GM21737 (cell line): ENCODE data around the gene VAT1L.

ENCODE experiments used
- ATAC-seq: cut with Tn5 transposase; IDR thresholded peaks from one replicate; pipeline ENCODE4 v1.9.1; 2021; ENCODE audit warnings: mild to moderate bottlenecking, moderate library complexity; ENCODE audit not compliant: unreplicated experiment

Gene VAT1L

GRCh38 chr16:77781091-77781490, 7.3 kb upstream of the VAT1L start:
- ATAC-seq: no peak

- no peak for ATAC-seq
Observed at GRCh38 chr16:77782694-77783093, 5.7 kb upstream of the VAT1L start.

GRCh38 chr16:77784441-77785372, 3.7 kb upstream of the VAT1L start:
- ATAC-seq: no peak

- no peak for ATAC-seq
Observed at GRCh38 chr16:77785373-77785764, 3.0 kb upstream of the VAT1L start.

- no peak for ATAC-seq
Observed at GRCh38 chr16:77786186-77786847, 2.0 kb upstream of the VAT1L start.

- ATAC-seq: no peak
Observed at GRCh38 chr16:77787452-77787851, 912 bp upstream of the VAT1L start.

GRCh38 chr16:77789085-77790008, 983 bp downstream of the VAT1L start:
- ATAC-seq: no peak

- ATAC-seq: no peak
Observed at GRCh38 chr16:77790009-77790372, 1.6 kb downstream of the VAT1L start.

- no peak for ATAC-seq
Observed at GRCh38 chr16:77790912-77791311, 2.5 kb downstream of the VAT1L start.

- ATAC-seq: no peak
Observed at GRCh38 chr16:77793417-77793816, 5.1 kb downstream of the VAT1L start.

GRCh38 chr16:77794586-77794985, 6.2 kb downstream of the VAT1L start:
- no peak for ATAC-seq

GRCh38 chr16:77801817-77802216, 13.5 kb downstream of the VAT1L start:
- ATAC-seq: no peak

GRCh38 chr16:77805398-77805797, 17.0 kb downstream of the VAT1L start:
- no peak for ATAC-seq

GRCh38 chr16:77807021-77807420, 18.7 kb downstream of the VAT1L start:
- no peak for ATAC-seq

GRCh38 chr16:77812856-77813500, 24.6 kb downstream of the VAT1L start:
- no peak for ATAC-seq

- no peak for ATAC-seq
Observed at GRCh38 chr16:77816293-77816692, 27.9 kb downstream of the VAT1L start.

GRCh38 chr16:77820340-77820739, 32.0 kb downstream of the VAT1L start:
- ATAC-seq: no peak

- no peak for ATAC-seq
Observed at GRCh38 chr16:77822661-77823060, 34.3 kb downstream of the VAT1L start.

GRCh38 chr16:77823067-77823466, 34.7 kb downstream of the VAT1L start:
- no peak for ATAC-seq

GRCh38 chr16:77825196-77825595, 36.8 kb downstream of the VAT1L start:
- no peak for ATAC-seq

- no peak for ATAC-seq
Observed at GRCh38 chr16:77827032-77827431, 38.7 kb downstream of the VAT1L start.
